ENCODE measurements around the gene GSDMA.

The GSDMA gene

DNA sequence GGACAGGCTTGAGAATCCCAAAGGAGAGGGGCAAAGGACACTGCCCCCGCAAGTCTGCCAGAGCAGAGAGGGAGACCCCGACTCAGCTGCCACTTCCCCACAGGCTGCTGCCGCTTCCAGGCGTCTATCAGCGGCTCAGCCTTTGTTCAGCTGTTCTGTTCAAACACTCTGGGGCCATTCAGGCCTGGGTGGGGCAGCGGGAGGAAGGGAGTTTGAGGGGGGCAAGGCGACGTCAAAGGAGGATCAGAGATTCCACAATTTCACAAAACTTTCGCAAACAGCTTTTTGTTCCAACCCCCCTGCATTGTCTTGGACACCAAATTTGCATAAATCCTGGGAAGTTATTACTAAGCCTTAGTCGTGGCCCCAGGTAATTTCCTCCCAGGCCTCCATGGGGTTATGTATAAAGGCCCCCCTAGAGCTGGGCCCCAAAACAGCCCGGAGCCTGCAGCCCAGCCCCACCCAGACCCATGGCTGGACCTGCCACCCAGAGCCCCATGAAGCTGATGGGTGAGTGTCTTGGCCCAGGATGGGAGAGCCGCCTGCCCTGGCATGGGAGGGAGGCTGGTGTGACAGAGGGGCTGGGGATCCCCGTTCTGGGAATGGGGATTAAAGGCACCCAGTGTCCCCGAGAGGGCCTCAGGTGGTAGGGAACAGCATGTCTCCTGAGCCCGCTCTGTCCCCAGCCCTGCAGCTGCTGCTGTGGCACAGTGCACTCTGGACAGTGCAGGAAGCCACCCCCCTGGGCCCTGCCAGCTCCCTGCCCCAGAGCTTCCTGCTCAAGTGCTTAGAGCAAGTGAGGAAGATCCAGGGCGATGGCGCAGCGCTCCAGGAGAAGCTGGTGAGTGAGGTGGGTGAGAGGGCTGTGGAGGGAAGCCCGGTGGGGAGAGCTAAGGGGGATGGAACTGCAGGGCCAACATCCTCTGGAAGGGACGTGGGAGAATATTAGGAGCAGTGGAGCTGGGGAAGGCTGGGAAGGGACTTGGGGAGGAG is 52.5 kb downstream of the GSDMA start, which contains the start of gene CSF3:
Gene CSF3 (plus strand): TSS at position 436 of the 993 bp plus-strand sequence. CDS start 35 bp downstream, at position 471.
- TF ChIP-seq GATA3 (IDR thresholded peaks at IDR 0.05; ENCODE audit: low read depth, low read length) = no peak
- no peak for TF ChIP-seq GATA2 (IDR thresholded peaks at IDR 0.05; ENCODE audit: low read depth, low read length)

DNA sequence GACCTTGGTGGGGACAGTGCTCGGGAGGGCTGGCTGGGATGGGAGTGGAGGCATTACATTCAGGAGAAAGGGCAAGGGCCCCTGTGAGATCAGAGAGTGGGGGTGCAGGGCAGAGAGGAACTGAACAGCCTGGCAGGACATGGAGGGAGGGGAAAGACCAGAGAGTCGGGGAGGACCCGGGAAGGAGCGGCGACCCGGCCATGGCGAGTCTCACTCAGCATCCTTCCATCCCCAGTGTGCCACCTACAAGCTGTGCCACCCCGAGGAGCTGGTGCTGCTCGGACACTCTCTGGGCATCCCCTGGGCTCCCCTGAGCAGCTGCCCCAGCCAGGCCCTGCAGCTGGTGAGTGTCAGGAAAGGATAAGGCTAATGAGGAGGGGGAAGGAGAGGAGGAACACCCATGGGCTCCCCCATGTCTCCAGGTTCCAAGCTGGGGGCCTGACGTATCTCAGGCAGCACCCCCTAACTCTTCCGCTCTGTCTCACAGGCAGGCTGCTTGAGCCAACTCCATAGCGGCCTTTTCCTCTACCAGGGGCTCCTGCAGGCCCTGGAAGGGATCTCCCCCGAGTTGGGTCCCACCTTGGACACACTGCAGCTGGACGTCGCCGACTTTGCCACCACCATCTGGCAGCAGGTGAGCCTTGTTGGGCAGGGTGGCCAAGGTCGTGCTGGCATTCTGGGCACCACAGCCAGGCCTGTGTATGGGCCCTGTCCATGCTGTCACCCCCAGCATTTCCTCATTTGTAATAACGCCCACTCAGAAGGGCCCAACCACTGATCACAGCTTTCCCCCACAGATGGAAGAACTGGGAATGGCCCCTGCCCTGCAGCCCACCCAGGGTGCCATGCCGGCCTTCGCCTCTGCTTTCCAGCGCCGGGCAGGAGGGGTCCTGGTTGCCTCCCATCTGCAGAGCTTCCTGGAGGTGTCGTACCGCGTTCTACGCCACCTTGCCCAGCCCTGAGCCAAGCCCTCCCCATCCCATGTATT is 53.5 kb downstream of the GSDMA start:
- no peak for TF ChIP-seq GATA3 (IDR thresholded peaks at IDR 0.05; ENCODE audit: low read depth, low read length)
- TF ChIP-seq GATA2 (IDR thresholded peaks at IDR 0.05; ENCODE audit: low read depth, low read length) = no peak

- TF ChIP-seq GATA2 (IDR thresholded peaks at IDR 0.05; ENCODE audit: low read depth, low read length) (no peak), GATA3 (IDR thresholded peaks at IDR 0.05; ENCODE audit: low read depth, low read length) (no peak)
Measured at GRCh38 chr17:40017422-40018080, 54.7 kb downstream of the GSDMA start.

DNA sequence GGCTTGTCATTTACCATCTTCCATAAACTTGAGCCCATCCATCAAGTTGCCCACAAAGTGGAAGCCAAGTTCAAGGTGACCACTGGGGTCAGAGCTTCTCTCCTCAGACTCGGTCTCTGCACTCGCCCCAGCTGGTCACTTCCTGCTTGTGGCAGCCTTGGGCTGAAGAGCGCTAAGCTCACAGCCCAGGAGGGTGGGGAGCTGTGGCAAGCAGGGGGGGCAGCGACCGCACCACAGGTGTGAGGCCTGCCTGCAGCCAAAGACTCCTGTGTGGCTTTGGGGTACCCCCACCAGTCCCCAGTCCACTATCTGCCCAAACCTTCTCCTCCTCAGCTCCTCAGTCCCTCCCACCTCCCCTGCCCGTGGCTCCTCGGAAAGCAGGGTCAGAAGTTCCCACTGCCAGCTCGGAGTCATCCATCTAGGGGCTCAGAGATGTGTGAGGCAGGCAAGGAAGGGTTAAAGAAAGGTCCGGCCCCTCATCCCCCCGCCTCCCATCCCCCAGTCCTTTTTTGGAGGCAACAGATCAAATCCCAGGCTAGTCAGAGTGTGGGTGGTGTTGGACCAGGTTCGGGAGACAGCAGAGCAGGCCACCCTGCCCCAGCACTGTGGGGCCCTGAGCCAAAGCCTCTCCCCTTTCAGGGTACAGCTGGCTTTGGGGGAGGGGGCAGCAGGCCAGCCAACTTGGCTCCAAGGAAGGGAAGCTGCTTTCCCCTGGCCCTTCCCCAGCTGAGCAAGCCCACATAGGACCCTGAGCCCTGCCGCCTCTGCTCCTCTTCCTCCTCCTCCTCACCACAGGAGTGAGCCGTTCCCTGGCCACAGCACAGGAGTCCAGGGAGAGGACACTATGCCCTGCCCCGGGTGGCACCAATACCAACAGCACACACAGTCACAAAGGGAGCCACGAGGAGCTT is 55.7 kb downstream of the GSDMA start:
- TF ChIP-seq GATA2 (IDR thresholded peaks at IDR 0.05; ENCODE audit: low read depth, low read length) (no peak), GATA3 (IDR thresholded peaks at IDR 0.05; ENCODE audit: low read depth, low read length) (no peak)

GRCh38 chr17:40019140-40019991 is 56.6 kb downstream of the GSDMA start:
- TF ChIP-seq GATA3 (IDR thresholded peaks at IDR 0.05; ENCODE audit: low read depth, low read length) (no peak), GATA2 (IDR thresholded peaks at IDR 0.05; ENCODE audit: low read depth, low read length) (no peak)

GRCh38 chr17:40020146-40020545 is 57.3 kb downstream of the GSDMA start:
- TF ChIP-seq GATA3 (IDR thresholded peaks at IDR 0.05; ENCODE audit: low read depth, low read length) (no peak), GATA2 (IDR thresholded peaks at IDR 0.05; ENCODE audit: low read depth, low read length) (no peak)

GRCh38 chr17:40021451-40021971 is 58.7 kb downstream of the GSDMA start:
- TF ChIP-seq GATA2 (IDR thresholded peaks at IDR 0.05; ENCODE audit: low read depth, low read length) = no peak
- no peak for TF ChIP-seq GATA3 (IDR thresholded peaks at IDR 0.05; ENCODE audit: low read depth, low read length)

DNA sequence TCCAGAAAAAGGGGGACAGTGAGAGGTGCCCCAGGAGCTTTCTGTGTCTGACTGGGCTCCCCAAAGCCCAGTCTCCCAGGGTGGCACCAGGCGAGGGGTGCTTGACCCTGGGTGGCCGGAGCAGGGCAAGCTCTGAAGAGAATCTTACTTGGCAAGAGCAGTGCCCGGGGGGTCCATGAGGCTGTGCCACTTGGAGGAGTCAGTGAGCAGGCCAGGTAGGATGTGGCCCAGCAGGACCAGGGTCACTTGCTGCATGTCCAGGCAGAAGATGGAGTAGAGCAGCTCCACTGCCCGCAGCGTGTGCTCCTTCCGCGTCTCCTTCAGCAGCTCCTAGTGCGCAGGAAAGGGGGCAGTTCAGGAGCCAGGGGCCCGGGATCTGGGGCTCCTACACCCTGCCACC is 59.7 kb downstream of the GSDMA start:
- TF ChIP-seq GATA2 (IDR thresholded peaks at IDR 0.05; ENCODE audit: low read depth, low read length) (no peak), GATA3 (IDR thresholded peaks at IDR 0.05; ENCODE audit: low read depth, low read length) (no peak)

DNA sequence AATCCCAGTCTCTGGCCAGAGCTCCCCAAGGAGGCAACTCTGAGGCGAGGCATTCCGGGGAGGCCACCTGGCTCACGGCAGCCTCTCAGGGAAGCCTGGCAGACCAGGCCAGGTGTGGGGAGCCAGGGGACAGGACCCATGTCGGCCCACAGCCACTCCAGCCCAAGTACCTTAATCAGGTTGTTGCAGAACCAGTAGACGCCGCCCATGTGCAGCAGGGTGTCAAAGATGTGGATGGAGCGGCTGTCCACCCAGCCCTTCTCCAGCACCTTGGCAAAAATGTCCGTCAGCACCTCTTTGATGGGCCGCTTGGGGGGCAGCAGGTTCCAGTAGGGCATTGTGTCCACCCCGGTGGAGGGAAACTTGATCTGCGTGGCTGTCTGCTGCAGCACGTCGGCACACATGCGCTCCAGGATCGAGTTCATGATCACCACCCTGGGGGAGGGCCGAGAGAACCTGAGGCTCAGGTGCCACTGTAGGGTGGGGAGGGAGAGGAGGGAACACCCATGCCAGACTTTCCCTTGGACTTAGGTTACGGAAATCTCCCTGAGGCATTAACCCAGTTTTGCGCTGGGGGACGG is 60.2 kb downstream of the GSDMA start:
- no peak for TF ChIP-seq GATA3 (IDR thresholded peaks at IDR 0.05; ENCODE audit: low read depth, low read length)
- no peak for TF ChIP-seq GATA2 (IDR thresholded peaks at IDR 0.05; ENCODE audit: low read depth, low read length)

- TF ChIP-seq GATA2 (IDR thresholded peaks at IDR 0.05; ENCODE audit: low read depth, low read length) (no peak), GATA3 (IDR thresholded peaks at IDR 0.05; ENCODE audit: low read depth, low read length) (no peak)
Measured at GRCh38 chr17:40023590-40024292, 60.9 kb downstream of the GSDMA start.

DNA sequence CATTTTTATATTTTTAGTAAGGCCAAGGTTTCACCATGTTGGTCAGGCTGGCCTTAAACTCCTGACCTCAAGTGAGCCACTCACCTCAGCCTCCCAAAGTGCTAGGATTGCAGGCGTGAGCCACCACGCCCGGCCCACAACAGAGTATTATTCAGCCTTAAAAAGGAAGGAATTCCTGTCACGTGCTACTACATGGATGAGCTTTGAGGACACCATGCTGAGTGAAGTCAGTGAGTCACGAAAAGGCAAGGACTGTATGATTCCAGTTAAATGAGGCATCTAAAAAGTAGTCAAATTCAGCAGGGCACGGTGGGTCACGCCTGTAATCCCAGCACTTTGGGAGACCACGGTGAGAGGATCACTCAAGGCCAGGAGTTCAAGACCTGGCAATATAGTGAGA is 62.1 kb downstream of the GSDMA start:
- TF ChIP-seq GATA3 (IDR thresholded peaks at IDR 0.05; ENCODE audit: low read depth, low read length) (no peak), GATA2 (IDR thresholded peaks at IDR 0.05; ENCODE audit: low read depth, low read length) (no peak)
